CD4-positive, alpha-beta T cell treated with Interleukin-15 for 4 hours (primary cell): Measurements from ENCODE around the gene TGM4.

Experiments
- DNase-seq: peaks from one replicate; pipeline ENCODE4 v3.0.0-alpha.2; 2020; ENCODE audit warnings: low spot score

Gene TGM4

GRCh38 chr3:44880284-44880683 lies 5.9 kb downstream of the TGM4 start:
- DNase-seq = no peak

GRCh38 chr3:44883213-44883955 lies 9.0 kb downstream of the TGM4 start:
- DNase-seq = no peak

DNA sequence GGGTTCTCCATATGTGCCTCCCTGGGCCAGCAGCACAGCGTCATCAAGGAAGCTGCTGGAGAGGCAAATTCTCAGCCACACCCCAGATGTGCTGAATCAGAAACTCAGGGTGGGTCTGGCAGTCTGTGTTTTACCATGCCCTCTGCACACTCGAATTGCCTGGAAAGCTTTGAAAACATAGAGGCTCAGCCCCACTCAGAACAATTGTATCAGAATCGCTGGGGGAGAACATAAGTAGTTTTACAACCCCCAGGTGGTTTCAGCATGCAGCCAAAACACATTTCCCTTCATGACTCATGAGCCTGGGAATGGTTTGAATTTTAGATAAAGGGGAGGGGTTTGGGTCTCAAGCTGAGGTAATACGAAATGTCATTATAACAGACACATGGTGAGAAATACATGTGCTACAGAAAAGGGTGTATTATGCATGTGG lies 9.6 kb downstream of the TGM4 start:
- no peak for DNase-seq

- DNase-seq = no peak
Measured at GRCh38 chr3:44885618-44886017, 11.2 kb downstream of the TGM4 start.

GRCh38 chr3:44886561-44886960 lies 12.2 kb downstream of the TGM4 start:
- no peak for DNase-seq

DNA sequence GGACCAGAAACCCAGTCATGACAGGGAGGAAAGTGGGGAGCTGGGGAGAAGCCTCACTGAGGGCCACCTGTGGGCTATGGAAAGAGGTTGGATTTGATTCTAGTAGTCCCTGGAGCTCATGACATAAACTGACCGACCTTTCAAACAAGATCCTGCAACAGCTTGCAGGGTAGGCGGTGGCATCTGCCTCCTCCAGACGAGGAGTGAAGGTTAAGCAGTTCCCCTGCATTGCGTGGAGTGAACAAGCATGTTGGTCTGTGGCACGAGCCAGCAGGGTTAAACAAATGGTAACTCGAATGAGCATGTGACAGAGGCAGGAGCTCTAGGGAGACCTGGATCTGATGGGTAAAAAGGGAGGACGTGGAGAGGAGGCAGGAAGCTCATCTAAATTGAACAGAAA lies 12.7 kb downstream of the TGM4 start:
- no peak for DNase-seq

DNA sequence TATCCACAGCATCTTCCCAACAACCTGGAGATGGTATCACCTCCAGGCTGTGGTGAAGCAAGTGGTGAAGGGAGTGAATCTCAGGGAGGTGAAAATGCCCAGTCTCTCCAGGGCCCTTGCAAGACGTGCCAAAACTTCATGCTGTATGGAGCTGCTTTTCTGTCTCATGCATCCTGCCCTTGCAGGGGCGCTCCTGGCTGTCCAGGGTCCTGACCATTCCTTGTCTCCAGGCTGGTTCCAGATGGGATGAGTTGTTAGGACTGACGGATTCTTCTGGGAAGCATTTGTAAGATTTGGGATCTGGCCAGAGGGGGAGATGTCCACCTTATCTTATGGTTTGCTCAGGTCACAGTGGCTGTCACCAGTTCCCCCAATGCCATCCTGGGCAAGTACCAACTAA lies 15.8 kb downstream of the TGM4 start:
- DNase-seq = no peak

GRCh38 chr3:44890852-44891251 lies 16.4 kb downstream of the TGM4 start:
- DNase-seq = no peak

- DNase-seq = no peak
Measured at GRCh38 chr3:44892689-44893088, 18.3 kb downstream of the TGM4 start.

DNA sequence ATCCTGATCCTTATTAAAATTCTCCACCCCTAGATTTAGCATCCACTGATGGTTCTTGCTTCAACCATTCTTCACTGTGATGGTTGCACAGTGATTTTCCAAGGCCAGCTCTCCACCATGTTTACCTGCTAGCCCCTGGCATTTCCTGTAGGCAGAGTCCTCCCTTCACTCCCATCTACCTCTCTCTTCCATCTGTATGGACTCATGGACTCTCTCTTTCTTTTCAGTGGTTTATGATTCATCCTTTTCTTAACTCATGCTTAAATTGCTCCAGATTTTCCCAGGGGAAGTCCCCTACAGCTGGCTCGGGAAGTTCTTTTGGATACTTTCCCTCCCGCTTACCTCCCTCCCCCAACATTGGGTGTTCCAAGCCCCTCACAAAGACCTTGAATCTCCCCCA lies 18.7 kb downstream of the TGM4 start:
- DNase-seq = no peak

- no peak for DNase-seq
Measured at GRCh38 chr3:44894485-44894884, 20.1 kb downstream of the TGM4 start.

GRCh38 chr3:44896440-44896839 lies 22.0 kb downstream of the TGM4 start:
- DNase-seq = no peak

- no peak for DNase-seq
Measured at GRCh38 chr3:44899683-44900367, 25.4 kb downstream of the TGM4 start.

GRCh38 chr3:44902628-44903027 lies 28.2 kb downstream of the TGM4 start:
- no peak for DNase-seq

DNA sequence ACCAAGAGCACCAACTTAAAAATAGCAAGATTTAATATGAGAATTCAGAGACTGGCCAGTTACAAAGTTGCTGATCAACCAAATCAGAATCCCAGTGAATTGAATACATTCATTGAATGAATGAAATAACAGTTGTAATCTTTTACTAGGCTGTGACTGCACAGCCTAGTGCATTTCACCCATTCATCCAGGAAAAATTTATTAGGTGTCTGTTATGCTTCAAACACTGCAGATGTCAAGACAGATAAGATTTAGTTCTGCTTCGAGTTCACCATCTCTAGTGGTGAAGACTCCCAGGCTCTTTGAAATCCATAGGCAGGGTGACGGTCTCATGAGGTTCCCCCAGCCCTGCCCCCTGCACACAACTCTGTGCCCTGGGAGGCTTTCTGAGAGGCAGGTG lies 28.9 kb downstream of the TGM4 start:
- DNase-seq = no peak

DNA sequence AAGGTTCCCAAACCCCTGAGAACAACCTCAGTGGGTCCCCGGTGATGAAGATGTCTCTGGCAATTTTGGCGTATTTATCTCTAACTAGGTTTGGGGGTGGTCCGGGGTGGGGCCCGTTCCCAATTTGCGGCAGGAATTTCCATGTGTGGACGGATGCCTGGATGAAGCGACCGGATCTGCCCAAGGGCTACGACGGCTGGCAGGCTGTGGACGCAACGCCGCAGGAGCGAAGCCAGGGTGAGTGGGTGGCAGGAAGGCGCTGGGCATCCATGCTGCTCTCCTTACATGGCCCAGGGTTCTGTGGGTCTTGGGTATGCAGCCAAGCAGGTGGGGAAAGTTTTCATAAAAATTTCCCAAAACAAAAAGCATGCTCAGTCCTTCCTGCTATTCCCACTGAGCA lies 29.3 kb downstream of the TGM4 start:
- DNase-seq = no peak

- no peak for DNase-seq
Measured at GRCh38 chr3:44905446-44906157, 31.2 kb downstream of the TGM4 start.

DNA sequence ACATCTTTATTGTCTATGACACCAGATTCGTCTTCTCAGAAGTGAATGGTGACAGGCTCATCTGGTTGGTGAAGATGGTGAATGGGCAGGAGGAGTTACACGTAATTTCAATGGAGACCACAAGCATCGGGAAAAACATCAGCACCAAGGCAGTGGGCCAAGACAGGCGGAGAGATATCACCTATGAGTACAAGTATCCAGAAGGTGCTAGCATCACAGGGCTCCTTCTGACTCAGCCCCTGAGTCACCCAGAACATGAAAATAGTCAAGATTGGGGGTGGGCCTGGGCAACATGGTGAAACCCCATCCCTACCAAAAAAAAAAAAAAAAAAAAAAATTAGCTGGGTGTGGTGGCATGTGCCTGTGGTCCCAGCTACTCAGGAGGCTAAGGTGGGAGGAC lies 32.6 kb downstream of the TGM4 start:
- no peak for DNase-seq

- DNase-seq = no peak
Measured at GRCh38 chr3:44907612-44908011, 33.2 kb downstream of the TGM4 start.

DNA sequence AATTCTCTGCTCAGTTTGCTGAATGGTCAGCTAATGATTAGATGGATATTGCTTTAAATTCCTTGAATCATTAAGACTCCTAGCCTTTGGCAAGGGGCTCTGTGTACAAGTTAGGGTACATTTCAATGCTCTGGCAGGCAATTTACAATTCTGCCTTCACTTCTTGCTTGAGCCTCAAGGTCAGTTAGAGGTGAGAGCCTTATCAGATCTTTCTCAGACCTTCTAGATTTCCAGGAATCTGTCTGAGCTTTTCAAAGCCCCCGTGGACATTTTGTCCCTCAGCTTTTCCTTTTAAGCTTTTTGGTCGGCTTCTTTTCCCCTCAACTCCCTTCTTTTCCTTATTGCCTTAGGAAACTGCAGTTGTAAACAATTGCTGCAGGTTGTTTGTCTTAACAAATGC lies 34.7 kb downstream of the TGM4 start:
- no peak for DNase-seq

- no peak for DNase-seq
Measured at GRCh38 chr3:44910693-44911092, 36.3 kb downstream of the TGM4 start.

GRCh38 chr3:44913868-44914468 lies 39.6 kb downstream of the TGM4 start:
- peak; percentile 59 for DNase-seq

DNA sequence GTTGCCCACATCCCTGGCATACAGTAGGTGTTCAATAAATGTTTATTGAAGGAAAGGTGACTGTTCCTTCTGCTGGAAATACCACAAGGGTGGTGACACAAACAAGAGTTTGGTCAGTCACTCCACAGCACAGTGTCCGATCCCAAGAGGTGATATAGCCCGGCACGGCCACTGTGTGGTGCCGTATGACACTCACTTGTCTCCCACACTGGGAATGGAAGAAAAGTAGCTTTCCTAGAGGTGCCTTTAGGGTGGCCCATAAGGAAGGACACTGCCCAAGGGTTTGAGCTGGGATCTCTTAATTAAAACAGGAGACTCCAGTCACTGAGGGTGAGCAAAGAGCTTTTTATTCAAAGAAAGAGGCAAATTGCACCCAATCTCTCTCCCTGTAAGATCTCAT lies 40.5 kb downstream of the TGM4 start:
- no peak for DNase-seq
